A673 (cell line): ENCODE data around the gene PDGFD.

ENCODE experiments used
- EZH2 ChIP-seq: fragments of 200-600 bp; sonication (generic); IDR thresholded peaks from 2 replicates; pipeline ENCODE4 v1.6.1; 2017; ENCODE audit warnings: borderline replicate concordance, low read depth, mild to moderate bottlenecking, mixed read lengths, antibody characterized with exemption, low read length; ENCODE audit not compliant: poor library complexity, severe bottlenecking
- TF ChIP-seq, protein P1 (sequence below): fragments of 300-800, 200-600 bp; sonication (generic); conservative IDR thresholded peaks from 2 replicates; pipeline ENCODE4 v1.5.1; 2017; ENCODE audit warnings: low read depth, mild to moderate bottlenecking, antibody characterized with exemption, low read length, moderate library complexity, mixed read lengths

DNA sequence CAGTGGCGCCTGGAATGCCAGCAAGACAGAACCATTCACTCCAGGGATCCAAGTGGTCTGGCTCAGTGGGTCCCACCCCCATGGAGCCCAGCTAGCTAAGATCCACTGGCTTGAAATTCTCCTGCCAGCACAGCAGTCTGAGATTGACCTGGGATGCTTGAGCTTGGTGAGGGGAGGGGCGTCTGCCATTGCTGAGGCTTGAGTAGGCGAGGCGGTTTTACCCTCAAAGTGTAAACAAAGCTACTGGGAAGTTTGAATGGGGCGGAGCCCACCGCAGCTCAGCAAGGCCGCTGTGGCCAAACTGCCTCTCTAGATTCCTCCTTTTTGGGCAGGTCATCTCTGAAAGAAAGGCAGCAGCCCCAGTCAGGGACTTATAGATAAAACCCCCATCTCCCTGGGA is 253.2 kb downstream of the PDGFD start:
- TF ChIP-seq, protein P1, sequence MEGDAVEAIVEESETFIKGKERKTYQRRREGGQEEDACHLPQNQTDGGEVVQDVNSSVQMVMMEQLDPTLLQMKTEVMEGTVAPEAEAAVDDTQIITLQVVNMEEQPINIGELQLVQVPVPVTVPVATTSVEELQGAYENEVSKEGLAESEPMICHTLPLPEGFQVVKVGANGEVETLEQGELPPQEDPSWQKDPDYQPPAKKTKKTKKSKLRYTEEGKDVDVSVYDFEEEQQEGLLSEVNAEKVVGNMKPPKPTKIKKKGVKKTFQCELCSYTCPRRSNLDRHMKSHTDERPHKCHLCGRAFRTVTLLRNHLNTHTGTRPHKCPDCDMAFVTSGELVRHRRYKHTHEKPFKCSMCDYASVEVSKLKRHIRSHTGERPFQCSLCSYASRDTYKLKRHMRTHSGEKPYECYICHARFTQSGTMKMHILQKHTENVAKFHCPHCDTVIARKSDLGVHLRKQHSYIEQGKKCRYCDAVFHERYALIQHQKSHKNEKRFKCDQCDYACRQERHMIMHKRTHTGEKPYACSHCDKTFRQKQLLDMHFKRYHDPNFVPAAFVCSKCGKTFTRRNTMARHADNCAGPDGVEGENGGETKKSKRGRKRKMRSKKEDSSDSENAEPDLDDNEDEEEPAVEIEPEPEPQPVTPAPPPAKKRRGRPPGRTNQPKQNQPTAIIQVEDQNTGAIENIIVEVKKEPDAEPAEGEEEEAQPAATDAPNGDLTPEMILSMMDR = no peak
- TF ChIP-seq EZH2 = no peak
